Occipital lobe (tissue), 2 donors: ENCODE results near the gene PHF24. TPM values are rescaled to one million over a fixed set of nuclear protein-coding genes. Genes with fewer than 3 reads are reported as not detected.

Experiments used
- DNase-seq: peaks from one replicate; lab custom pipeline; 2025; lab: John Stamatoyannopoulos, UW
- total RNA-seq: library from RNA; depleted of rRNA; stranded (reverse); fragments of >200 nt; gene quantifications from one replicate; pipeline ENCODE4 v1.2.3, GENCODE V29; 2014

PHF24 gene
- total RNA-seq, 1 donor from 2014 or later, result 25.6 TPM

- no peak for DNase-seq
Observed at GRCh38 chr9:34983209-34983608, 25.1 kb downstream of the PHF24 start.

DNA sequence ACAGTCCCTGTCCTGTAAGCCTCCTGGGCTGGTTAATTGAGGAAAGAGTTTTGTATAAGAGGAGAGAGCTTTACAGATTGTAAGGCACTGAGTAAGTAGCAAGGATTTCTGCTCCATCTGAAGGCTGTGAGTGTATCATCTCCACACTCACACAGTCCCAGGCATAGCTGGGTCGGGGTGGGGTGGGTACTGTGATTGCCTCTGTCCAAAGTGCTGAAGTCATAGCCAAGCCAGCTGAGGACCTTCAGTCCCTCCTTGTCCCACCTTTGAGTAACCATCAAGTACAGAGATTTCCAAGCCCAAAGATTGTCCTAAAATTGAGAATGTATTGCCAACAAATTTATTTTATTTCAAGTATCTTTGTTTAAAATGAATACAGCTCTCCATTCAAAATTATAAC lies 26.0 kb downstream of the PHF24 start:
- no peak for DNase-seq

DNA sequence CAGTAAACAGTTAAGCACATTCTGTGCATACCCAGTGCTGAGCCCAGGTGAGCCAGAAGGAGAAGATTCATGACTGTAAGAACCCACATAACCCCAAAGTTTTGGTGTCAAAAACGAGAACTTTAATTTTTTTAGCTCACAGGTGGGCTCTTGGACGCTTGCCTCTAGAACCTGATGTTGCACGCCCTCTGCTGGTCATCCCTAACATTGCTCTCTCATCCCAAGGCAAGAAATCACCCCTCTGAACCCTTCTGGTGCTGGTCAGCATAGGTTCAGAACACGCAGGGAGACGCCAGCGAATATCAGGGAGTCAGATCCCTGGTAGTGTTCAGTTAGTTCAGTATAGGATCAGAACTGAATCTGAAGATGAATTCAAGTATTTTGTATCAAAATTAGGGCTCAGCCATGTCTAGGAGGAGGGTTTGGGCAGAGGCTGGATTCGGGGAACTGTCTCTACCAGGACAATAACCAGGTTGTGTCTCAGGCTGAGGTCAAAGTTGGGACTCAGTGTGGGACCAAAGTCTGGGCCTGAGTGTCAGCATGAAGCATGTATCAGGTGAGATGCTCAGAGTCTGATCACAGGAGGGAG lies 27.3 kb downstream of the PHF24 start:
- DNase-seq, result no peak

DNA sequence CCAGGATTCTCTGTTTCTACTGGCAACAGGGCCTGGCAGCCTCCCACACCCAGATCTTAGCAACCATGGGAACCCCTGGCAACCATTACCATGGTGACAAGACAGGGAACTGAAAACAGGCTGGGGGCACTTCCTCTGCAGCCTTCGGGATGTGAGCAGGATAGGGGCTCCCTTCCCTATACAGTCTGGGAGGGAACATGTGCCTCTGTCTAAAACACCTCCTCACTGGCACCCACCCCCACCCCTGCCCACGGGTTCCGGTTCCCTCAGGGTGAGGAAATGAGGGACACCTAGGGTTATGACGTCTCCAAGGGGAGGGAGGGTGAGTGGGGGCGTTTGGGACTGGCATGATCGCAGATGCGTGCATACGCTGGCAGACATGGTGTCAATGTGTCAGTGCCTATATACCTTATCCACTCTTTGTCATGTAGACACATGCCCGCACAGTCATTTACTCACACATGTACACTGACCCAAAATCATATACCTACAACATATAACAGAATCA lies 28.5 kb downstream of the PHF24 start:
- DNase-seq, result peak; percentile 78

- no peak for DNase-seq
Observed at GRCh38 chr9:34987160-34987901, 29.2 kb downstream of the PHF24 start.

DNA sequence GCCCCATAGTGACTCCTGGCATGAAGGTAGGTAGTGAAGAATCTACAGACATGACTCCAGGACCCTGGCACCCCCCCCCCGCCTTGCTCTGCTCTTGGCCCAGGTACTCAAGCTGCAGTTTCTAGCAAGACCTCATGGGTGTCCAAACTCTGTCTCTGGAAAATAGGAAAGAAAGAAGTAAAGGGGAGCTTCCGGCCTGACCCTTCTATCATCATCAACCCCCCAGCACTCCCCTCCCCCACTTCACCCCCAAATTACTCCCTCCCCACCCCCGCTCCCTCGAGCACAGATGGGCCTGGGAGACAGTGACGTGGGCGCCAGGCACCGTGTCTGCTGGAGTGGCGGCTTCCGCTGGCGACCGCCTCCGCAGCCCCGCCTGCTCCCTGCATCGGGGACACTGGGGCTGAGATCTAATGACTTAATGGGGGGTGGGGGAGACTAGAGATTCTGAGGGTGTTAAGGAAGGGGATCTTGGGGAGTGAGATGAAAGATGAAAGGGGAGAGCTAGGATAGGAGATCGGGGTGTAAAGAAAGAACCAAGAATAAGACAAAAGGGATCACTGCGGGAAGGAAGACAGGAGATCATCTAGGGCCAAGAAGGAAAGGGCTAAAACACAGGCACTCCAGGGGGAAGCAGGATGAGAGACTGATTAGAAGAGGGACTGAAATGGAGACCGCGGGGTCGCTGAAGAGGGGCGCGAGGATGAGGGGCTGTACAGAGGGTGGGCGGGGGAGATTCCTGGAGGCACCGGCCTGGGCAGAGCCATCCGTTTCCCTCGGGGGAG lies 30.3 kb downstream of the PHF24 start:
- DNase-seq, result peak; percentile 64

- peak; percentile 99 for DNase-seq
Observed at GRCh38 chr9:34989003-34989945, 31.2 kb downstream of the PHF24 start, which contains the start of gene DNAJB5. Gene DNAJB5 (plus strand): TSS chr9:34989745. CDS start chr9:34990631, 886 bp downstream.

- peak; percentile 35 for DNase-seq
Observed at GRCh38 chr9:34989946-34990635, 32.0 kb downstream of the PHF24 start.

DNA sequence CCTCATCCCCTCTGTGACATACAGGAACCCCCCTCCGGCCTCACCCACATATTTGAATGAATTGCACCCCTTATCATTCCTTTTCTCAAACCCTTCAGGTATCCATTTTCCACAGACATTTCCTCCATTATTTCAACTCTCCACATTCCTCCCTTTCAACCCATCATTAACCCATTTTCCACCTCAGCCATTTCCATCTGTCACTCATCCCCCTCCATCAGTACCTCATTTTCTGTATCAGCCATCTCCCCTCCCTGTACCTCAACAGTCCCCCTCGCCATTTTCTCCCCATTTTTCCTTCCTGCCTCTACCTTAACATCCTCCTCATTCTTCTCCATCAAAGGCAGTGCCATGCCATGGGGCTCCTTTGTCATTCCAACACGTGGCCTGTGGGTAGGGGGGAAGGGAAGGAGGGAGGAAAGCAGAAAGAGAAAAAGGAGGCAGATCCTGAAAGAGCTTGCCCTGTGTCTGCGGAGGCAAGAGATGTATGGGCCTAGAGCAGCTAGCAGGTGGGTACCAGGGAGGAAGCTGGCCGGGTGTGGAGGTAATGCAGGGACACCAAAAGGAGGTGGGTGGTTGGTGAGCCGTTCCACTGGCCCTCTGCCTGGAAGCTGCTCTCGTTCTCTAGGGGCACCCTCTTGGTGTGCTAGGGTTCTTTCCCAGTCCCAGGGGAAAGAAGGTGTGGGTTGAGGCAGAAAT lies 33.0 kb downstream of the PHF24 start:
- DNase-seq, result no peak

GRCh38 chr9:34991607-34992375 lies 33.7 kb downstream of the PHF24 start:
- DNase-seq, result no peak

DNA sequence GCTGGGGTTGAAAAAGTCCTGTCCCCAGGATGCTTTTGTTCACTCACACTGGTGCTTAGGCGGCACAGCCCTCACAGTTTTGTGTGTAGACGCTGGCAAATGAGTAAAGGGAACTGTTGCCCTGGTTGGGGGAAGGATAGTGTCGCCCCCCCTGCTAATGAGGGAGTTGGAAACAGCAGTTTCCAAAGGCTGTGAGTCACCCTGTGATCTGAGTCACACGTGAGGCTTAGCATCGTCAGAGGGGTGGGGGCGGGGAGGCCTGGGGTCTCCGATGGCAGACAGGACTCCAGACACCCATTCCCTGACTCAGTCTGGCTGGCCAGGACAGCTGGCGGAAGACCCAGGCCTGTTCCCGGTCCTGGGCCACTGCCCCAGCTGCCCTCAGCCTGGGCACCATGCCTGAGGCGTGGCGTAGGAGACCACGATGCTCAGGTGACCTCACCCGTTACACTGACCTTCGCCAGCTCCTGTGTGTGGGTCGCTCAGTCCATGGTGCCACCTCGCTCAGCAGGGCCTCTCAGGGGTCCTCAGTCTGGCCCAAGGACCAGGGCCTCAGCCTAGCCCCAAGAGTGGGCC lies 34.4 kb downstream of the PHF24 start:
- peak; percentile 66 for DNase-seq

DNA sequence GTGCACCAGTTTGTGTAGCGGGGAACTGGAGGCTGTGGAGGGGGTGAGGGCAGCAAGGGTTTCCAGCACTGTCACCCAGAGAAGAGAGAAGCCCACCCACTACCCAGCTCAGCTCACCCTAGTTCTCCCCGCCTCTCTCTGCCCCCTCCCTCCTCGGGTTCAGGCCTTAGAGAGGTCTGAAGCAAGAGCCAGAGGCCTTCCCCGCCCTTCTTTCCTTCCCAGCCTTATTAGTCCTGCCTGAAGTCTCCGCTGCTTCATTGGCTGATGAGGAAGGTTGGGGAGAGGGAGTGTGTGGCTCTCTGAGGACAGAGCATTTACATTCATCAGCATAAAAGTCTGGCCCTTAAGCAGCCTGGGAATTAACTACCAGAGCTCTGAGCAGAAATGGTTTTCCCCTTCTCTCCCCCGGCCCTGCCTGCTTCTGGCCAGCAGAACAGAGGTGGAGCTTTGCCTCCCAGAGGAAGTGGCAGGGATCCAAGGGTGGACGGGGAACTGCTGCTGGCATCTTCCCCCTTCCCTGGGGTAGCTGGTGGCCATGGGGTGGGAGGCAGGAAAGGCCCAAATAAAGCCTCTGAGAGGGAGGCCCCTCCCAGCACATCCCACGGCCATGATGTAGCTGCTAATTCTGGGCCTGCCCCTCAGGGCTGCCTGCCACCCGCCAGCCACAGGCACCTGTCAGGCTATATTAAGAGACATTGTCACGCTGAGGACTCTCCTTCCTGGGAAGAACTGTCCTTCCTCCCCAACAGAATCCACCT lies 35.6 kb downstream of the PHF24 start:
- peak; percentile 25 for DNase-seq

GRCh38 chr9:34994260-34994899 lies 36.3 kb downstream of the PHF24 start:
- DNase-seq, result peak; percentile 19

DNA sequence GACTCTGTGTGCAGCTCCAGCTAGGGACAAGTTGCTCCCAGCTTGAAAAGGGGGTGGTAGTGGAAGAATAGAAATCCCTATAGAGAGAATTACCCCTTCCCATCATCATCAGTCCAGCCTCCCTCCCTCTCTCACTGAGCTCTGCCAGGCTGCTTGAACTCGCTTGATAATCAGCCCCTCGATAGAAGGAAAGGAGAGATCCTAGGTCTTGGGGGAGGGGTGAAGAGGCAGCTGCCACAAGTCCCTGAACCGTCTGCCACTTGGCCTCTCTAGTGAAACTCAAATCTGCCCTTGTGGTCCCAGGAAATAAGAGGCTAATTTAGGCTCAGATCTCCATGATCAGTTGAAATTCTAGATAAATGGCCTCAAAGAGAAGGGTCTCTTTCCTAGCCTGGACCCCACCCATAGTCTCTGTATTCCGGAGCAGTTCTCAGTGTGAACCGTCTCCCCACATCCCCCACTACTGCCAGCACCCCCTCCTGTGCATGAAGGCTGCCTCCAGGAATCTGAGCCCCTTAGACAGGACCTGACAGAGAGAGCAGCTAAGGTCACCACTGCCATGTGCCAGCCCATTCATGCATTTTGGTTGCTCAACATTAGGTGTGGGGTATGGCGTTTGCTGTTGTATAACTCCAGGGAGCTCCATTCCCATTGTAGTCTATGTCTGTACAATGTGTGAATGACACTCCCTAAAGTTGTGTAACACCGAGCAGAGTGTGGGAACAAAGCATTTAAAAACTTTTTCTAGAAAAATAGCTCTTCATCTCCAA lies 37.0 kb downstream of the PHF24 start:
- no peak for DNase-seq

DNA sequence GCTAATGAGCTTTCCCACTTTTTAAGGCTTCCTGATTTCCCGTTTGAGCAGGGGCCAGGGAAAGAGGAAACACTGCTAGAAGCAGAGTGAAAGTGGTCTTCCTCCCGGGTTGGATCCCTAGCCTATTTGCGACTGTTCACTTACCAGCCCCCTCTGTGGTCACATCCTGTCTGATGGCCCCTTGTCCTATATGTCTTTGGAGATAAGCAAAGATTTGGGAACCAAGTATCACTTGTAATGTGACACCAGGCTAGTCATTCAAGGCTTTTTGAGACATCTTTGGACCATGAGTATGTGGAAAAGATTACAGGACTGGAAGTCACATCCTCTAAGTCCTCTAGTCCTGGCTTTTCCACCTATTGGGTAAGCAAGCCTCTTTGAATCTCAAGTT lies 37.6 kb downstream of the PHF24 start:
- no peak for DNase-seq

DNA sequence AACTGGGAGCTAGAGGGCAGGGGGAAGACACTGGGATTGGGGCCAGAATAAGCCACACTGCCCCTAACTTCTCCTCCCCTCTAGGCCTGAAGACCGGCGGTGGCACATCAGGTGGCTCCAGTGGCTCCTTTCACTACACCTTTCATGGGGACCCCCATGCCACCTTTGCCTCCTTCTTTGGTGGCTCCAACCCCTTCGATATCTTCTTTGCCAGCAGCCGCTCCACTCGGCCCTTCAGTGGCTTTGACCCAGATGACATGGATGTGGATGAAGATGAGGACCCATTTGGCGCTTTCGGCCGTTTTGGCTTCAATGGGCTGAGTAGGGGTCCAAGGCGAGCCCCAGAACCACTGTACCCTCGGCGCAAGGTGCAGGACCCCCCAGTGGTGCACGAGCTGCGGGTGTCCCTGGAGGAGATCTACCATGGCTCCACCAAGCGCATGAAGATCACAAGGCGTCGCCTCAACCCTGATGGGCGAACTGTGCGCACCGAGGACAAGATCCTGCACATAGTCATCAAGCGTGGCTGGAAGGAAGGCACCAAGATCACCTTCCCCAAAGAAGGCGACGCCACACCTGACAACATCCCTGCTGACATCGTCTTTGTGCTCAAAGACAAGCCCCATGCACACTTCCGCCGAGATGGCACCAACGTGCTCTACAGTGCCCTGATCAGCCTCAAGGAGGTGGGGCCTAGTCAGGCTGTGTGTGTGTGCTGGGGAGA lies 38.3 kb downstream of the PHF24 start:
- DNase-seq, result no peak
